SK-N-SH (cell line): ENCODE results near the gene CHST11.

Source experiments
- CTCF ChIP-seq: fragments of 200-600 bp; sonication (generic); IDR thresholded peaks from 2 replicates; pipeline ENCODE4 v1.6.1; 2017; ENCODE audit warnings: antibody characterized with exemption, mild to moderate bottlenecking, moderate library complexity
- SMC3 ChIP-seq: IDR thresholded peaks from 2 replicates; pipeline ENCODE4 v1.6.1; 2012; ENCODE audit warnings: low read depth, low read length, improper control_type of control experiment

- no peak for TF ChIP-seq CTCF
- TF ChIP-seq SMC3 = no peak
Observed at GRCh38 chr12:104659058-104659457, 202.3 kb downstream of the CHST11 start.
